ENCODE data around the gene PROM2. TPM values are rescaled to one million over a fixed set of nuclear protein-coding genes. Genes with fewer than 3 reads are reported as not detected.

PROM2 gene
- total and polyA plus RNA-seq, 4 donors = 0.11 to 1.1 (median 0.24) TPM

DNA sequence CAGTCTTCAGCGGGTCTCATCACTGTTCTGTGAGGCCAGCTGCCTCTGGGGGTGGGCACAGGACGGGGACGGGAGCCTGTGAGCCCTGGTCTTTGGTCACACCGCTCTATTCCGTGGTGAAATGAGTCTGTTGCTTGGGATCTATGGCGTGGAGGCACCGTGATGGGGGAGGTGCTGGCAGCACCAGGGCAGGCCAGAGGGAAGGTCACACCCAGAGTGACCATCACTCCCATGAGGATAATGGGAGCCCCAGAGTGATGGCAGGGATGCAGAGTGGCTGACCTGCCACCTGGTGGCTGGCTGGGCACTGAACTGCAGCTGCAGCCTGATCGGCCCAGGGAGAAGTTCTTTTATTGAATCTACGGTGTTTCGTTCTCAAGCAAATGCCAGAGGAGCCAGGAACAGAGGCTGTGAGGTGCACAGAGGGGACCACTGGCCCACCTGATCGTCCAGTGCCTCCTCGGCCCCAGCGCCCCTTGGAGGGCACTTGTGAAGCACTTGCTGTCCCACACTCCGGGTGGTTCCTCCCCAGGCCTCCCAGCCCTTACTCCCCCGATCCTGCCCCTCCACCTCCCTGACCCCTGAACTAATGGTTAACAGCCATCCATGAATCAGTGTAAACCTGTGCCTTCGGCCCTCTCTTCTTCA lies 40.8 kb downstream of the PROM2 start:
- H3K9me3 ChIP-seq (ENCODE audit: control insufficient read depth in 4 of 4, low read length in 3 of 4) = no peaks in the 10 kb centered on the region
- H3K4me3 ChIP-seq (ENCODE audit: low read depth in 1 of 3, low read length in 3 of 3) = no peak overlapping the region
- no peak overlapping the region for H3K9ac ChIP-seq (ENCODE audit: low read depth in 1 of 2, low read length in 2 of 2)
- no peaks in the 10 kb centered on the region for H3K36me3 ChIP-seq (ENCODE audit: control insufficient read depth in 4 of 4, insufficient read depth in 3 of 4, low read depth in 1 of 4, low read length in 3 of 4)
- TF ChIP-seq, protein P1, sequence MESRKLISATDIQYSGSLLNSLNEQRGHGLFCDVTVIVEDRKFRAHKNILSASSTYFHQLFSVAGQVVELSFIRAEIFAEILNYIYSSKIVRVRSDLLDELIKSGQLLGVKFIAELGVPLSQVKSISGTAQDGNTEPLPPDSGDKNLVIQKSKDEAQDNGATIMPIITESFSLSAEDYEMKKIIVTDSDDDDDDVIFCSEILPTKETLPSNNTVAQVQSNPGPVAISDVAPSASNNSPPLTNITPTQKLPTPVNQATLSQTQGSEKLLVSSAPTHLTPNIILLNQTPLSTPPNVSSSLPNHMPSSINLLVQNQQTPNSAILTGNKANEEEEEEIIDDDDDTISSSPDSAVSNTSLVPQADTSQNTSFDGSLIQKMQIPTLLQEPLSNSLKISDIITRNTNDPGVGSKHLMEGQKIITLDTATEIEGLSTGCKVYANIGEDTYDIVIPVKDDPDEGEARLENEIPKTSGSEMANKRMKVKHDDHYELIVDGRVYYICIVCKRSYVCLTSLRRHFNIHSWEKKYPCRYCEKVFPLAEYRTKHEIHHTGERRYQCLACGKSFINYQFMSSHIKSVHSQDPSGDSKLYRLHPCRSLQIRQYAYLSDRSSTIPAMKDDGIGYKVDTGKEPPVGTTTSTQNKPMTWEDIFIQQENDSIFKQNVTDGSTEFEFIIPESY (IDR thresholded peaks at IDR 0.05) = no peak
- peak; percentile 93 to 96 for TF ChIP-seq RAD21 (IDR thresholded peaks at IDR 0.05)
- TF ChIP-seq, protein P2, sequence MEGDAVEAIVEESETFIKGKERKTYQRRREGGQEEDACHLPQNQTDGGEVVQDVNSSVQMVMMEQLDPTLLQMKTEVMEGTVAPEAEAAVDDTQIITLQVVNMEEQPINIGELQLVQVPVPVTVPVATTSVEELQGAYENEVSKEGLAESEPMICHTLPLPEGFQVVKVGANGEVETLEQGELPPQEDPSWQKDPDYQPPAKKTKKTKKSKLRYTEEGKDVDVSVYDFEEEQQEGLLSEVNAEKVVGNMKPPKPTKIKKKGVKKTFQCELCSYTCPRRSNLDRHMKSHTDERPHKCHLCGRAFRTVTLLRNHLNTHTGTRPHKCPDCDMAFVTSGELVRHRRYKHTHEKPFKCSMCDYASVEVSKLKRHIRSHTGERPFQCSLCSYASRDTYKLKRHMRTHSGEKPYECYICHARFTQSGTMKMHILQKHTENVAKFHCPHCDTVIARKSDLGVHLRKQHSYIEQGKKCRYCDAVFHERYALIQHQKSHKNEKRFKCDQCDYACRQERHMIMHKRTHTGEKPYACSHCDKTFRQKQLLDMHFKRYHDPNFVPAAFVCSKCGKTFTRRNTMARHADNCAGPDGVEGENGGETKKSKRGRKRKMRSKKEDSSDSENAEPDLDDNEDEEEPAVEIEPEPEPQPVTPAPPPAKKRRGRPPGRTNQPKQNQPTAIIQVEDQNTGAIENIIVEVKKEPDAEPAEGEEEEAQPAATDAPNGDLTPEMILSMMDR (IDR thresholded peaks at IDR 0.05; ENCODE audit: low read depth, low read length, missing input control) = peak; percentile 86
- TF ChIP-seq GABPA (IDR thresholded peaks at IDR 0.05 in 1 of 2, conservative IDR thresholded peaks at IDR 0.05 in 1 of 2) = no peak
- TF ChIP-seq YY1 (IDR thresholded peaks at IDR 0.05) = no peak
- TF ChIP-seq TAF1 (conservative IDR thresholded peaks at IDR 0.05) = no peak
- no peak for TF ChIP-seq FOXA1 (IDR thresholded peaks at IDR 0.05)
- whole genome bisulfite sequencing = 58% methylated on average over 16 of the region's 16 CpGs
- no peaks in the 10 kb centered on the region for H3K27me3 ChIP-seq (ENCODE audit: control insufficient read depth in 4 of 4, insufficient read depth in 4 of 4, low read length in 3 of 4)
- no peak overlapping the region for H3K27ac ChIP-seq (ENCODE audit: low read depth in 1 of 2, low read length in 2 of 2)
- no peak for DNase-seq (ENCODE audit: low spot score)
- H3K4me1 ChIP-seq (ENCODE audit: control insufficient read depth in 4 of 4, insufficient read depth in 4 of 4, low read length in 3 of 4) = no peaks in the 10 kb centered on the region

DNA sequence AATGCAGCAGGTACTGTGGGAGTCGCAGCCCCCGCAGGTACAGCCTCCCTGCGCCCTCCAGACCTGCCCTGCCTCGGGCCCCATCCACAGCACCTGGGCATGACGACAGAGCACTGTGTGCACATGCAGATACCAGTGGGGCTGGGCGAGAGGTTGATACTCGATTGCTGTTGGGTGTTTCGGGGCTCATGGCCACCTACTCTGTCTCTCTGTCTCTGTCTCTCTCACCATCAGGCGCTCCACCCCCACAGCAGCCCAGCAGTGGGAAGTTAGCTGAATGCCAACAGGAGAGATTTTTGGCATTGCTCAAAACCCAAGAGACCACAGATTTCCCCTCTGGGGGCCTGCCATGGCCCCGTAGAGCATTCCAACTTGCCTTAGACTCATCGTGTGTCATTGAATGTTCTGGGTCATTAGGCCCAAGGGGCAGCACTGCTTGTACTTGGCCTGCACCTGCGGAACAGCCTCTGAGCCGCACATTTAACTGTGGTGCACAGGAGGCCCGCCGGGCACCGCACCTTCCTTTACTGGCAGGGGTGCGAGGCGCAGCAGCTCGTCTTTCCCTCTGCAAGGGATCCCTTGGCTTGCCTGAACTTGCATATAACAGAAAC lies 41.7 kb downstream of the PROM2 start:
- Histone ChIP-seq H3K27ac (ENCODE audit: low read depth in 1 of 2, low read length in 2 of 2) (no peak overlapping the region), H3K9ac (ENCODE audit: low read depth in 1 of 2, low read length in 2 of 2) (no peak overlapping the region), H3K4me3 (ENCODE audit: low read depth in 1 of 3, low read length in 3 of 3) (no peak overlapping the region), H3K36me3 (ENCODE audit: control insufficient read depth in 4 of 4, insufficient read depth in 3 of 4, low read depth in 1 of 4, low read length in 3 of 4) (no peaks in the 10 kb centered on the region), H3K9me3 (ENCODE audit: control insufficient read depth in 4 of 4, low read length in 3 of 4) (no peaks in the 10 kb centered on the region), H3K4me1 (ENCODE audit: control insufficient read depth in 4 of 4, insufficient read depth in 4 of 4, low read length in 3 of 4) (no peaks in the 10 kb centered on the region), H3K27me3 (ENCODE audit: control insufficient read depth in 4 of 4, insufficient read depth in 4 of 4, low read length in 3 of 4) (no peaks in the 10 kb centered on the region)
- no peak for DNase-seq (ENCODE audit: low spot score)
- TF ChIP-seq YY1 (IDR thresholded peaks at IDR 0.05) = no peak
- WGBS = 89% methylated on average over 19 of the region's 19 CpGs

DNA sequence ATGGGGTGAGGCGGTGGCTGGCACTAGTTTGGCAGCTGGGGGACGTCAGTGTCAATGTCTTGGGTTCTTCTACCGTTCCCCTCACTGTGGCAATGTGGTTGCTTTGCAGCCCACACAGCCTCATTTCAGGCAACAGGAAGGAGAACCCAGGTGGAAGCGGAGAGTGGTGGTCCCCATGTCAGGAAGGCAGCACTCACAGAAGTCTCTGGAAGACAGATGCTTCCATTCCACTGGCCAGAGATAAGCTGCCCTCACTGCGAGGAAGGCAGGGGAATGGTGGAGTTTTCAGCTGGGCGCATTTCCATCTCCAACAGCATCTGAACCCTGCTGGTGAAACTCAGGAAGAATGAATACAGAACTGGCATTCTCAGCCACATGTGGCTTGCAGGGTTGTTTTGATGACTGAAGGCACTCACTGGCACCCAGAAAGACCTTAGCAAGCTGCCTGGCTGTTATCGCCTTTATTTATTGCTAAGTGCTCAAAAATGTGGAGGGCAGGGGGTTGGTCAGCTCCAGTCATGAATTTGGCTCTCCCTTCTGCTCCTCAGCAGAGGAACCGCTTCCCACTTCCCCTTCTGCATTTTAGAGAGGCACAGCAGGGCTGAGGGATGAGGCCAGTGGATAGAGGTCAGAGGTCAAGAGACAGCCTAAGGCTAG lies 42.3 kb downstream of the PROM2 start:
- no peaks in the 10 kb centered on the region for H3K27me3 ChIP-seq (ENCODE audit: control insufficient read depth in 4 of 4, insufficient read depth in 4 of 4, low read length in 3 of 4)
- H3K4me3 ChIP-seq (ENCODE audit: low read depth in 1 of 3, low read length in 3 of 3) = no peak overlapping the region
- no peaks in the 10 kb centered on the region for H3K4me1 ChIP-seq (ENCODE audit: control insufficient read depth in 4 of 4, insufficient read depth in 4 of 4, low read length in 3 of 4)
- TF ChIP-seq FOXA1 (IDR thresholded peaks at IDR 0.05) (no peak), NR2F2 (IDR thresholded peaks at IDR 0.05) (no peak), JUND (IDR thresholded peaks at IDR 0.05) (no peak), TAF1 (conservative IDR thresholded peaks at IDR 0.05) (no peak), HNF4G (IDR thresholded peaks at IDR 0.05) (no peak)
- TF ChIP-seq, protein P3, sequence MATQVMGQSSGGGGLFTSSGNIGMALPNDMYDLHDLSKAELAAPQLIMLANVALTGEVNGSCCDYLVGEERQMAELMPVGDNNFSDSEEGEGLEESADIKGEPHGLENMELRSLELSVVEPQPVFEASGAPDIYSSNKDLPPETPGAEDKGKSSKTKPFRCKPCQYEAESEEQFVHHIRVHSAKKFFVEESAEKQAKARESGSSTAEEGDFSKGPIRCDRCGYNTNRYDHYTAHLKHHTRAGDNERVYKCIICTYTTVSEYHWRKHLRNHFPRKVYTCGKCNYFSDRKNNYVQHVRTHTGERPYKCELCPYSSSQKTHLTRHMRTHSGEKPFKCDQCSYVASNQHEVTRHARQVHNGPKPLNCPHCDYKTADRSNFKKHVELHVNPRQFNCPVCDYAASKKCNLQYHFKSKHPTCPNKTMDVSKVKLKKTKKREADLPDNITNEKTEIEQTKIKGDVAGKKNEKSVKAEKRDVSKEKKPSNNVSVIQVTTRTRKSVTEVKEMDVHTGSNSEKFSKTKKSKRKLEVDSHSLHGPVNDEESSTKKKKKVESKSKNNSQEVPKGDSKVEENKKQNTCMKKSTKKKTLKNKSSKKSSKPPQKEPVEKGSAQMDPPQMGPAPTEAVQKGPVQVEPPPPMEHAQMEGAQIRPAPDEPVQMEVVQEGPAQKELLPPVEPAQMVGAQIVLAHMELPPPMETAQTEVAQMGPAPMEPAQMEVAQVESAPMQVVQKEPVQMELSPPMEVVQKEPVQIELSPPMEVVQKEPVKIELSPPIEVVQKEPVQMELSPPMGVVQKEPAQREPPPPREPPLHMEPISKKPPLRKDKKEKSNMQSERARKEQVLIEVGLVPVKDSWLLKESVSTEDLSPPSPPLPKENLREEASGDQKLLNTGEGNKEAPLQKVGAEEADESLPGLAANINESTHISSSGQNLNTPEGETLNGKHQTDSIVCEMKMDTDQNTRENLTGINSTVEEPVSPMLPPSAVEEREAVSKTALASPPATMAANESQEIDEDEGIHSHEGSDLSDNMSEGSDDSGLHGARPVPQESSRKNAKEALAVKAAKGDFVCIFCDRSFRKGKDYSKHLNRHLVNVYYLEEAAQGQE (IDR thresholded peaks at IDR 0.05) = no peak
- TF ChIP-seq, protein P4, sequence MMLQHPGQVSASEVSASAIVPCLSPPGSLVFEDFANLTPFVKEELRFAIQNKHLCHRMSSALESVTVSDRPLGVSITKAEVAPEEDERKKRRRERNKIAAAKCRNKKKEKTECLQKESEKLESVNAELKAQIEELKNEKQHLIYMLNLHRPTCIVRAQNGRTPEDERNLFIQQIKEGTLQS (IDR thresholded peaks at IDR 0.05) = no peak
- no peaks in the 10 kb centered on the region for H3K9me3 ChIP-seq (ENCODE audit: control insufficient read depth in 4 of 4, low read length in 3 of 4)
- H3K36me3 ChIP-seq (ENCODE audit: control insufficient read depth in 4 of 4, insufficient read depth in 3 of 4, low read depth in 1 of 4, low read length in 3 of 4) = no peaks in the 10 kb centered on the region
- H3K27ac ChIP-seq (ENCODE audit: low read depth in 1 of 2, low read length in 2 of 2) = no peak overlapping the region
- DNase-seq (ENCODE audit: low spot score) = no peak
- 86% methylated on average over 8 of the region's 8 CpGs for WGBS
- H3K9ac ChIP-seq (ENCODE audit: low read depth in 1 of 2, low read length in 2 of 2) = no peak overlapping the region

Measured in liver (tissue), 9 donors.